ENCODE measurements around the gene CKMT1B. TPM values are rescaled to one million over a fixed set of nuclear protein-coding genes. Genes with fewer than 3 reads are reported as not detected.

Gene CKMT1B
- total and polyA plus RNA-seq, 9 of the 15 experiments (the other 6 are each of a cell fraction or from before 2014, with no cell fraction given) = 3.2 to 10.6 (median 5.0) TPM

GRCh38 chr15:43544266-43544665, 49.6 kb upstream of the CKMT1B start:
- BruUV-seq (replicated peaks) = no TSS peak
- intact Hi-C loops (cut with micrococcal nuclease) (no loop called here), in situ Hi-C loops (cut with MboI) (no loop called here)
- H3K4me1 ChIP-seq (replicated peaks in 1 of 2; ENCODE audit: control insufficient read depth in 2 of 2, insufficient read depth in 2 of 2, low read length in 2 of 2) = no peaks in the 10 kb centered on the region
- ChIA-PET POLR2A (interaction anchor here (3.7 kb wide), 1 partner anchor 13 kb away, joined by 12 read pairs; no protein-coding TSS in a partner anchor), CTCF (ENCODE audit: low intra/inter-chr PET ratio) (no interaction called here)
- no peak for TF ChIP-seq FOXM1 (IDR thresholded peaks at IDR 0.05; ENCODE audit: low read depth)
- TF ChIP-seq FOXM1 (CRISPR knock-in tag; IDR thresholded peaks at IDR 0.05; ENCODE audit: low read depth) = no peak
- no peak for TF ChIP-seq ZNF134 (CRISPR knock-in tag; conservative IDR thresholded peaks at IDR 0.05)
- no peak for TF ChIP-seq ATF7 (IDR thresholded peaks at IDR 0.05)
- no peak for TF ChIP-seq ZNF408 (CRISPR knock-in tag; IDR thresholded peaks at IDR 0.05; ENCODE audit: low read depth)
- no peak for TF ChIP-seq FOS (IDR thresholded peaks at IDR 0.05; ENCODE audit: extremely low read depth, insufficient read length)
- no peak for TF ChIP-seq CREB1 (IDR thresholded peaks at IDR 0.05)
- TF ChIP-seq CREB1 (CRISPR knock-in tag; IDR thresholded peaks at IDR 0.05) = no peak
- no peak for TF ChIP-seq ZNF165 (CRISPR knock-in tag; IDR thresholded peaks at IDR 0.05; ENCODE audit: borderline replicate concordance)
- TF ChIP-seq KLF13 (tag; IDR thresholded peaks at IDR 0.05; ENCODE audit: borderline replicate concordance, low read depth) = no peak
- no peak for TF ChIP-seq CCNT2 (IDR thresholded peaks at IDR 0.05; ENCODE audit: borderline replicate concordance, extremely low read depth, insufficient read length, low read depth, low read length)
- TF ChIP-seq SFPQ (IDR thresholded peaks at IDR 0.05; ENCODE audit: low read depth, low read length) = no peak
- TF ChIP-seq CREBBP (IDR thresholded peaks at IDR 0.05; ENCODE audit: low read depth, low read length) = no peak
- TF ChIP-seq ZBTB2 (IDR thresholded peaks at IDR 0.05) = no peak
- TF ChIP-seq BCL6 (CRISPR knock-in tag; IDR thresholded peaks at IDR 0.05) = no peak
- no peak for TF ChIP-seq TBP (optimal IDR thresholded peaks at IDR 0.05; ENCODE audit: low read depth, low read length)
- DNase-seq (ENCODE audit: extremely low read depth in 1 of 4, low spot score in 3 of 4) = no peak
- ATAC-seq = no peak
- H3K27ac ChIP-seq (ENCODE audit: extremely low read depth, low read depth, low read length) = no peak overlapping the region
- no peak overlapping the region for H2AFZ ChIP-seq (ENCODE audit: low read depth, low read length)
- peaks cover 3% of the 10 kb centered on the region; the same call in 1 of the 3 replicates for H3K36me3 ChIP-seq (ENCODE audit: control insufficient read depth, insufficient read depth, low read length)
- H3K4me3 ChIP-seq = no peak overlapping the region
- no peaks in the 10 kb centered on the region for H3K27me3 ChIP-seq (ENCODE audit: control insufficient read depth in 2 of 2, insufficient read depth in 2 of 2, low read length in 2 of 2)
- no peak overlapping the region for H3K9ac ChIP-seq (ENCODE audit: insufficient read depth in 1 of 2, low read depth in 2 of 2, low read length in 2 of 2)
- no peaks in the 10 kb centered on the region for H4K20me1 ChIP-seq (replicated peaks; ENCODE audit: control insufficient read depth, insufficient read depth, low read length)
- no peaks in the 10 kb centered on the region for H3K9me3 ChIP-seq (replicated peaks; ENCODE audit: control insufficient read depth, insufficient read depth, low read depth, low read length)
- H3K9me1 ChIP-seq (ENCODE audit: control insufficient read depth, insufficient read depth, low read length) = no peaks in the 10 kb centered on the region
- no peak for FAIRE-seq
- H3K4me2 ChIP-seq (ENCODE audit: insufficient read depth, low read length) = no peak overlapping the region
- H3K79me2 ChIP-seq (ENCODE audit: control insufficient read depth, insufficient read depth, low read length) = no peaks in the 10 kb centered on the region
